Measurements from ENCODE around the gene SDHAF4.
"Not testable (repeated sequence)": the region's sequence is repeated elsewhere in the genome, so short reads cannot be mapped to it uniquely, and the experiment has no call there.

Gene SDHAF4

DNA sequence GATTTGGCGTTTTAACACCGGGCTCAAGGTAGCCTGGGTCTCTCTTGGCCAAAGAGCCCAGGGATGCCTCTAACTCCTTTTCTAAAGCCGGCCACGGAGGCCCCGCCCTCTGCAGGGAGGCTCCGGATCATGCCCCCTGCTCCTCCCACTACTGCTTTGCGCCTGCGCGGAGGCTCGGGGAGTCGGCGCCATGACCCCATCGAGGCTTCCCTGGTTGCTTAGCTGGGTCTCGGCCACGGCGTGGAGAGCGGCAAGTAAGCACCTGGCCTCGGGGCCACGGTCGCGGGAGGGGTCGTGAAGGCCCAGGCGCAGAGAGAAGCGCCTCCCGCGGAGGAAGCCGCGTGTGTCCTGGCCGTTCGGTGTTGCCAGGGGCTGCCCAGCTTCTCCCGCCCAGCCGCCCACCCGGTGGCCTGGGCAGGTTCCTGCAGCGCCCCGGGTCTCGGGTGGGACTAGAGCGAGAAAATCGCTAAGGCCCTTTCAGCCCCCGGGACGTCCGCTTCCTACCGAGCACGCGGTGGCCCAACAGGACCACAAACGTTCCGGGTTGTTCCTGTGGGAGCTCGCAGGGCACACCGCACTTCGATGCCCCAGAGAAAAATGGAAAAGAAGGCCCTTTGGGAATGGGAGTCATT is at the start of gene SDHAF4:
SDHAF4 (plus strand) TSS at position 180 of the 632 bp plus-strand sequence; CDS start at position 191, 11 bp downstream.
- DNase-seq (ENCODE audit: low spot score) = peak; percentile 95

DNA sequence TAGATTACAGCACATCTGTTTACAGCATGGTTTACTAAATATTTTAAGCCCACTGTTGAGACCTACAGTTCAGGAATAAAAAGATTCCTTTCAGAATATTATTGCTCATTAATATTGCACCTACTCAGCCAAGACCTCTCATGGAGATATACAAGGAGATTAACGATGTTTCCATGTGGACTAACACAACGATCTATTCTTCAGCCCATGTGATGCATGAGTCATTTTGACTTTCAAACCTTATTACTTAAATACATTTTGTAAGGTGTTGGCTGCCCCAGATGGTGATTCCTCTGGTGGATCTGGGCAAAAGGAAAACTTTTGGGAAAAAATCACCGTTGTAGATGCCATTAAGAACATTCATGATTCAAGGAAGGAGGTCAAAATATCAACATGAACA is 48.0 kb upstream of the SDHAF4 start:
- DNase-seq (ENCODE audit: low spot score) = no peak

GRCh38 chr6:70520575-70520974 is 46.2 kb upstream of the SDHAF4 start:
- no peak for DNase-seq (ENCODE audit: low spot score)

DNA sequence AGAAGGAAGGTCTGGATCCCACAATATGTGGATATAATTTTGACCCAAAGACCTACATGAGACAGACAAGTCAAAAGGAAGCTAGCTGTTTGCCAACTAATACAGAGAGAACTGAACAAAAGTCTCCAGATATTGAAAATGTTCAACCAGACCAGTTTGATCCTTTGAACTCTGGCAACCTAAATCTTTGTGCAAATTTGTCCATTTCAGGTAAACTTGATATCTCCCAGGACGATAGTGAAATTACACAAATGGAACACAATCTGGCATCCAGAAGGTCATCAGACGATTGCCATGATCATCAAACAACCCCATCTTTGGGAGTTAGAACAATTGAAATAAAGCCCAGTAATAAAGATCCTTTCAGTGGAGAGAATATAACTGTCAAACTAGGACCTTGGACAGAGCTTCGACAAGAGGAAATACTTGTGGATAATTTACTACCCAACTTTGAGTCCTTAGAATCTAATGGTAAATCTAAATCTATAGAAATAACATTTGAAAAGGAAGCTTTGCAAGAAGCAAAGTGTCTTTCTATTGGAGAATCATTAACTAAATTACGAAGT is 41.9 kb upstream of the SDHAF4 start:
- no peak for DNase-seq (ENCODE audit: low spot score)

DNA sequence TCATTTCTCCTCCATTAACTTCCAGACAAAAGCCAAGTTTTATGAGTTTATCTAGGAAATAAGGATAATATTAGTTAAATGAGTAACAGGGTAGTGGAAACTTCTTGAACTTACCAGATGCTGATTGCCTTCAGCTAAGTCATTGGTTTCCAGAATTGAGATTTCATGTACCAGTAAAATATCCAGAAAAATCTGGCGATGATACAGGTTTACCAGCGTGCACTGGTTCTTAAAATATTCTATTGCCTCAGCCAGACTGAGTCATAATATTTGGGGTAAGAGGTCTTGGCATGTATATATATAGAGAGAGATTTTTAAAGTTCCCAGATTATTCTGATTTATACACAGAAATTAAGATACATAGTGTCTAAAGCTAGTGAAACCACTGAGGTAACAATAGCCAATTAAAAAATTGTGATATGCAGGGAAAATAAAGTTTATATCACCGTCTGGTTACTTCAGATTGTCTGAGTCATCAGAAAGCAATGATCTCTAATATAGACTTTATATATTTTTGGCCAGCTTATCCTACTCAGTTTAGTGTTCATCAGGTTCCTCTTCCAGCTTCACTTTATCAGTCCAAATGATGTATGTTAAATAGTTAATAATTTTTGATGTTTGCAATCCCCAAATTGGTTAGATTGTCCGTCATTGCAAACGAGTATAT is 39.5 kb upstream of the SDHAF4 start:
- DNase-seq (ENCODE audit: low spot score) = no peak

- DNase-seq (ENCODE audit: low spot score) = no peak
Observed at GRCh38 chr6:70530023-70530422, 36.7 kb upstream of the SDHAF4 start.

GRCh38 chr6:70531133-70531532 is 35.6 kb upstream of the SDHAF4 start:
- DNase-seq (ENCODE audit: low spot score) = no peak

DNA sequence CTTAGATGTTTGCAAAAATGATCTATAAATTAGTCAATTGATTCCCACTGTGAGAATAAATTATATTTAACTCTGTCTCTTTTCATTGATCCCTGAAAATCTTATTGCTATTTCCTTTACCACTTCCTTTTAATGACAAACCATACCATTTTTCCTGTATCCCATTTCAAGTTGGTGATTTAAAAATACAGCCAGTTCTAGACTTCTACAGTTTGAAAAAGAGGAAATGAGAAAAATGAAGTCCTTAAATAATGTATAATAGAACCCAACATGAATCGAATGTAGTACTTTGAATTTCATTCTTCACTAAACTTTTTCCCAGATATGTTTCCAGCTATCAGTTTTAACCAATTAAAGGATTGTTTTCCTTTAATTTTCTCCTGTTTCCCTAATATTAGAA is 29.5 kb upstream of the SDHAF4 start:
- DNase-seq (ENCODE audit: low spot score) = no peak

- no peak for DNase-seq (ENCODE audit: low spot score)
Observed at GRCh38 chr6:70538376-70538775, 28.4 kb upstream of the SDHAF4 start.

- DNase-seq (ENCODE audit: low spot score) = no peak
Observed at GRCh38 chr6:70547313-70547712, 19.4 kb upstream of the SDHAF4 start.

GRCh38 chr6:70547905-70548304 is 18.8 kb upstream of the SDHAF4 start:
- DNase-seq (ENCODE audit: low spot score) = no peak

- no peak for DNase-seq (ENCODE audit: low spot score)
Observed at GRCh38 chr6:70549327-70549726, 17.4 kb upstream of the SDHAF4 start.

DNA sequence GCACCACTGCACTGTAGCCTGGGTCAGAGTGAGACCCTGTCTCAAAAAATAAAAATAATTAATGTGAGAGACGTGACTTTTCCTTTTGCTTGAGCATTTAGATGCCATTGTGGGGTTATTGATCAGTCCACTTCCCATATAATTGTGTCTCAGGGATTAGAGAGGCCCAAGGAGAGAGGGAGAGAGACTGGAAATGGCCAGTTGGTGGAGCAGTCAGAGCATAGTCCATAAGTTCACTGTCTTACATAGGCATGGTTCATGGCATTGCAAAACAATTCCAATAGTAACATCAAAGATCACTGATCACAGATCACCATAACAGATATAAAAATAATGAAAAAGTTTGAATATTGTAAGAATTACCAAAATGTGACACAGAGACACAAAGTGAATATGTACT is 15.2 kb upstream of the SDHAF4 start:
- no peak for DNase-seq (ENCODE audit: low spot score)

DNA sequence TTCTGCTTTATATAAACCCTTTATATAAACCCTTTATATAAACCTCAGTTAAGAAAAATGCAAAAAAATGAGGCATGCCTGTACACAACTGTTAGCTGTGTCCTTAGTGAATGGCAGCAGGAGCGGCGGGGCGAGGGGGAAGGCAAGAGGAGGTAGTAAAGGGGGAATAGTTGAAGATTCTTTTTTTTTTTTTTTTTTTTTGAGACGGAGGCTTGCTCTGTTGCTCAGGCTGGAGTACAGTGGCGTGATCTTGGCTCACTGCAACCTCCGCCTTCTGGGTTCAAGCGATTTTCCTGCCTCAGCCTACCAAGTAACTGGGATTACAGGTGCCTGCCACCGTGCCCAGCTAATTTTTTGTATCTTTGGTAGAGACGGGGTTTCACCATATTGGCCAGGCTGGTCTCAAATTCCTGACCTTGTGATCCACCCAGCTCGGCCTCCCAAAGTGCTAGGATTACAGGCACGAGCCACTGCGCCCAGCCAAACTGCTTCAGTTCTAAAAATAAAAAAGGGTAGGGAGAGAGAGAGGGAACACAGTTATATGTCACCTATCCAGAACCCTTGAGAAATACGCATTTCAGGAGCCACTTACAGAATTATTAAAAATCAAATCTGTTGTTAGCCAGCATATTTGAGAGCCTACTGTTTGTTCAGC is 14.3 kb upstream of the SDHAF4 start:
- DNase-seq (ENCODE audit: low spot score) = not testable (repeated sequence)

DNA sequence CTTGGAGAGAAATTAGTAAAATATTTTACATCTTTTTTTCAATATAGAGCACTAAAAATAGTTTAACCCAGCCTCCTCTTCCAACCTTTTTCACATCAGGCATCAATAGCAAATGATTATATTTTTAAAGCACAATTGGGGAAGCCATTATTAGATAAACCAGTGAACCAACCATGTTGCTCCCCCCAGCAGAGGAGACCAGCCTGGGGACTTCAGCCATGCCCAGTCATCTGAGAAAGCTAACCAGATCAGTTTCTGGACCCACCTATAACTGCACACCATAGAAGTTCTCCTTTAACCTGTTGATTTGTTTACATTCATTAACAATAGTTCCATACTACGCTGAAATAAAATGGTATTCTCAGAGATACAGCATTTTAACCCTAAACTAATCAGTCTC is 13.8 kb upstream of the SDHAF4 start:
- no peak for DNase-seq (ENCODE audit: low spot score)

DNA sequence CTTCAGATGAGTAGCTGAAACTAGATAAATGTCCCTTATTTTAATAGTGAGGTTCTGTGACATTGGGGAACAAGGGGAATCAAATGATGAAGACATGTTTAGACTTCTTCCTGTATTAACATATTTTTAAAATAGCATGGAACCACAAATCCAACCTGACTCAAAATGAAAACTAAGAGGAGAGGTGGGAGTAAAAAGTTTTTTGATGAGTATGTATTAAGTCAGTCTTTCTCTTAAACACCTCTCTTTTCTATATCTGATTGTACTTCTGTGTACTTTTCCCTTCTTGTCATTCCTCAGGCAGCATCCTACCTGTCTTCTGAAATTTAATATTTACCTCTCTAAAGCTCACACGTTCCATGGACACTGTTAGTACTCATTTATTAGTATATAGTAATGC is 8.7 kb upstream of the SDHAF4 start:
- DNase-seq (ENCODE audit: low spot score) = no peak

DNA sequence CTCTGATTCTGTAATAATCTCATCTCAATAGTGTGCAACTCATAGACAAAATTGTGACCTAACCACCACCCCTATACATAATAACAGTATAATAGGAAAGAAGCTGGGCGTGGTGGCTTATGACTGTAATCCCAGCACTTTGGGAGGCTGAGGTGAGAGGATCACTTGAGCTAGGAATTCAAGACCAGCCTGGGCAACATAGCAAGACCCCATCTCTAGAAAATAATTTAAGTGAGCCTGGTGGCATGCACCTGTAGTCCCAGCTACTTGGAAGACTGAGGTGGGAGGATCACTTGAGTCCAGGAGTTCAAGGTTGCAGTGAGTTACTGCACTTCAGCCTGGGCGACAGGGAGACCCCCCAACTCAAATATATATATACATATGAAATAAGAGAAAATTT is 4.3 kb upstream of the SDHAF4 start:
- not testable (repeated sequence) for DNase-seq (ENCODE audit: low spot score)

GRCh38 chr6:70563530-70563929 is 3.2 kb upstream of the SDHAF4 start:
- no peak for DNase-seq (ENCODE audit: low spot score)

DNA sequence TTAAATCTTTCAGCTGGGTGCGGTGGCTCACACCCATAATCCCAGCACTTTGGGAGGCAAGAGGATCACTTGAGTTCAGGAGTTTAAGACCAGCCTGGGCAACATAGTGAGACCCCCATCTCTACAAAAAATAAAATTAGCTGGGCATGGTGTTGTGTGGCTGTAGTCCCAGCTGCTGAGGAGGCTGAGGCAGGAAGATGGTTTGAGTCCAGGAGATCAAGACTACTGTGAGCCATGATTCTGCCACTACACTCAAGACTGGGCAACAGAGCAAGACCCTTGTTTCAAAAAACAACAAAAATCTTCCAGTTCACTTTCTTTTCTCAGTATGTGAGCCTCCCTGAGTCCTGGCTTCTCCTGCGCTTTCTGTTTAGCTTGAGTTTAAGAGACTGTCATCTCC is 7.9 kb downstream of the SDHAF4 start:
- DNase-seq (ENCODE audit: low spot score) = no peak

GRCh38 chr6:70575899-70576495 is 9.3 kb downstream of the SDHAF4 start:
- no peak for DNase-seq (ENCODE audit: low spot score)

GRCh38 chr6:70586114-70586513 is 19.4 kb downstream of the SDHAF4 start:
- no peak for DNase-seq (ENCODE audit: low spot score)

GRCh38 chr6:70590400-70590799 is 23.7 kb downstream of the SDHAF4 start:
- DNase-seq (ENCODE audit: low spot score) = no peak
